ENCODE results near the gene SMYD3.

- TF ChIP-seq CTCF (IDR thresholded peaks at IDR 0.05; ENCODE audit: insufficient read depth, low read length, poor library complexity, severe bottlenecking) = no peak
- no peak for TF ChIP-seq EZH2phosphoT487 (conservative IDR thresholded peaks at IDR 0.05; ENCODE audit: low read length)
These were observed 720.1 kb downstream of the SMYD3 start for GRCh38 chr1:245786948-245787347.
